ENCODE results near the gene ZNF14.
A peak's percentile ranks its signal among the peaks of the same experiment; 100 is the strongest.
"Not testable (repeated sequence)": the region's sequence is repeated elsewhere in the genome, so short reads cannot be mapped to it uniquely, and the experiment has no call there.

Gene ZNF14

GRCh38 chr19:19732579-19733501 is at the start of gene ZNF14:
Gene ZNF14 (minus strand): TSS chr19:19733112. CDS start chr19:19732958, 154 bp downstream.
- peak; percentile 91 for DNase-seq

- DNase-seq: not testable (repeated sequence)
These were observed 48.9 kb upstream of the ZNF14 start for GRCh38 chr19:19781791-19782190.

DNA sequence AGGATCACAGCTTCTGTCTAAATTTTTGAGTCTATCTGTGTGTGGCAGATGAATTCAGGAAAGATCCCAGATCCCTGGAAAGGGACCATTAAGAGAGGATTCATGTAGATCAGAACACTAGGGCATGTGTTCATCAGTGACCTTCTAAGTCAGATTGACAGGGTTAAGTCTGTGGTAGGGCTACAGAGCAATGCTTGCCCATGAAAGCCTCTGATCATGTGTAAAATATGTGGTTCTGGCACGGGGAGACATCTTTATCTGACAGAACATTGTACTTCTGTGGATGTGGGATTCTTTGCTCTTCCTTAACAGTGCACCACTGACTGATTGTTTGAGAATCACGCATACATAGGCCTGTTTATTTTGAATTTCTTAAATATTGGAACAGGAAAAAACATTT is 45.8 kb upstream of the ZNF14 start:
- DNase-seq: no peak

GRCh38 chr19:19777692-19778091 is 44.8 kb upstream of the ZNF14 start:
- DNase-seq: no peak

DNA sequence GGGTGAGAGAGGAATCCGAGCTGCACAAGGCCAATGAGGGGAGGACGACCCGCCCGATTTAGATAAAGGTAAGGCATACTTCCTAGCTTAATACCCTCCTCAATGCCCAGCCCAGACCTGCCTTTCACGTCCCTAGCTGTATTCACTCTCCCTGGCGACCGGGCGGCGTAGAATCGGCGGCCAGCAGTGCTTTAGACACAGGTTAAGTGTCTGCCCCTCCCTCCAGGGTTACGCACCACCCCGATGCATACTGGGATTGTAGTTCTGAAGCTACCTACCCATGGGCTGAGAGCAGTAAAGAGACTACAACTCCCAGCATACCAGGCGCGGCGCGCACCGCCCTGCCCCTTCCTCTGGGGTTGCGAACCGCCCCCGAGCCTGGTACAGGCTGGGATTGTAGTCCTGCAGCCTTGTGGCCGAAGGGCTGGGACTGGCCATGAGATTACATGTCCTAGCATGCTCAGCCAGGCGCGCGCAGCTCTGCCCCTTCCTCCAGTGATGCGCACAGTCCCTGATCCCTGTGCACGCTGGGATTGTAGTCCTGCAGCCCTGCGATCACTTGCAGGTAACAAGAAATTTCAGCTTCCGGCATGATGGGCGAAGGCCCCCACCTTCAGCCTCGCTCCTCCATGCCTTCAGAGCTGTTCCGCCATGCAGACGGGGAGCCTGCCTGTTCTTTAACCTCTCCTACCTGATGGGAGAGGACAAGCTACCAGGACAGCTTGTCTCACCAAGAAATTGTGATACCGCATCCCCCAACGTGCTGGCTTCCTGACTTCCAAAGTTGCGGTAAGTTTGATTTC is 43.5 kb upstream of the ZNF14 start:
- peak; percentile 96 for DNase-seq

- DNase-seq: no peak
These were observed 42.9 kb upstream of the ZNF14 start for GRCh38 chr19:19775891-19776205.

GRCh38 chr19:19774354-19775033 is 41.6 kb upstream of the ZNF14 start:
- no peak for DNase-seq

DNA sequence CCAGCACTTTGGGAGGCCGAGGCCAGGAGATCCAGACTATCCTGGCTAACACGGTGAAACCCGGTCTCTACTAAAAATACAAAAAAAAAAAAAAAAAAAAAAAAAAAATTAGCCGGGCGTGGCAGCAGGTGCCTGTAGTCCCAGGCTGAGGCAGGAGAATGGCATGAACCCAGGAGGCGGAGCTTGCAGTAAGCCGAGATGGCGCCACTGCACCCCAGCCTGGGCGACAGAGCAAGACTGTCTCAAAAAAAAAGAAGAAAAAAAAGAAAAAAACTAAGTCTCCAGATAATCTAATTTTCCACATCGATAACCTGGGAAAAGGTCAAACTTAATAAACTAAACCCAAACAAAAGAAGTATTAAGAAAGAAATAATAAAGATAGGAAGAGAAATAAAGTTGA is 39.1 kb upstream of the ZNF14 start:
- DNase-seq: not testable (repeated sequence)

DNA sequence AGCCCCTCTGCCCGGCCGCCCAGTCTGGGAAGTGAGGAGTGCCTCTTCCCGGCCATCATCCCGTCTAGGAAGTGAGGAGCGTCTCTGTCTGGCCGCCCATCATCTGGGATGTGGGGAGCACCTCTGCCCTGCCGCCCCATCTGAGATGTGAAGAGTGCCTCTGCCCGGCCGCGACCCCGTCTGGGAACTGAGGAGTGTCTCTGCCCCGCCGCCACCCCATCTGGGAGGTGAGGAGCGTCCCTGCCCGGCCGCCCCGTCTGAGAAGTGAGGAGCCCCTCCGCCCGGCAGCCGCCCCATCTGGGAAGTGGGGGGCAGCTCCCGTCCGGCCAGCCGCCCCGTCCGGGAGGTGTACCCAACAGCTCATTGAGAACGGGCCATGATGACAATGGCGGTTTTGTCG is 37.1 kb upstream of the ZNF14 start:
- not testable (repeated sequence) for DNase-seq

GRCh38 chr19:19758164-19758563 is 25.3 kb upstream of the ZNF14 start:
- DNase-seq: no peak

DNA sequence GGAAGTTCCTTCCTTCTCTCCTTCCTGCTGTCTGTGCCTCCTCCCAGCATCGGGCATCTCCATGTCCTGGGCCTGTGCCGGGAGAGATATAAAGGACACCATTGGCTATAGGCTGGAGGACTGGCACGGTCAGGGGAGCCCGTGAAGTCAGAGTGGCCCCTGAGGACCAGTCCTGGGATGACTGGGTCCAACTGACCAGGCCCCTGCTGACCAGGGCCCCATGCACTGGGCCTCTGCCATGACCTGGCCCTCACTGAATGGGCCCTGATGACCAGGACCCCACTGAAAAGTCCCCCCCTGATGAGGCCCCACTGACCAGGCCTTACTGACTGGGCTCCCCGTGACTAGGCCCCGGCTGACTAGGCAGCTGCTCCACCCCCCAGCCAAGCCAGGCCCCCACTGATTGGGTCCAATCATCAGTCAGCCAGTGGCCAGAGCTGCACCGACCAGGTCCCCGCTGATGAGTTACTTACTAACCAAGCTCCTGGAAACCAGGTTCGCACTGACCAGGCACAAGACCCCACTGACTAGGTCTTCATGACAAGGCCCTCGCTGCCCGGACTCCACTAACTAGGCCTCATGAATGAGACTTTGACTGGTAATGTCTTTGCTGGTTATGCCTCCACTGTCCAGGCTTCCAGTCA is 20.0 kb upstream of the ZNF14 start:
- DNase-seq: no peak

GRCh38 chr19:19751846-19752245 is 18.9 kb upstream of the ZNF14 start:
- no peak for DNase-seq

- no peak for DNase-seq
These were observed 18.2 kb upstream of the ZNF14 start for GRCh38 chr19:19750842-19751790.

DNA sequence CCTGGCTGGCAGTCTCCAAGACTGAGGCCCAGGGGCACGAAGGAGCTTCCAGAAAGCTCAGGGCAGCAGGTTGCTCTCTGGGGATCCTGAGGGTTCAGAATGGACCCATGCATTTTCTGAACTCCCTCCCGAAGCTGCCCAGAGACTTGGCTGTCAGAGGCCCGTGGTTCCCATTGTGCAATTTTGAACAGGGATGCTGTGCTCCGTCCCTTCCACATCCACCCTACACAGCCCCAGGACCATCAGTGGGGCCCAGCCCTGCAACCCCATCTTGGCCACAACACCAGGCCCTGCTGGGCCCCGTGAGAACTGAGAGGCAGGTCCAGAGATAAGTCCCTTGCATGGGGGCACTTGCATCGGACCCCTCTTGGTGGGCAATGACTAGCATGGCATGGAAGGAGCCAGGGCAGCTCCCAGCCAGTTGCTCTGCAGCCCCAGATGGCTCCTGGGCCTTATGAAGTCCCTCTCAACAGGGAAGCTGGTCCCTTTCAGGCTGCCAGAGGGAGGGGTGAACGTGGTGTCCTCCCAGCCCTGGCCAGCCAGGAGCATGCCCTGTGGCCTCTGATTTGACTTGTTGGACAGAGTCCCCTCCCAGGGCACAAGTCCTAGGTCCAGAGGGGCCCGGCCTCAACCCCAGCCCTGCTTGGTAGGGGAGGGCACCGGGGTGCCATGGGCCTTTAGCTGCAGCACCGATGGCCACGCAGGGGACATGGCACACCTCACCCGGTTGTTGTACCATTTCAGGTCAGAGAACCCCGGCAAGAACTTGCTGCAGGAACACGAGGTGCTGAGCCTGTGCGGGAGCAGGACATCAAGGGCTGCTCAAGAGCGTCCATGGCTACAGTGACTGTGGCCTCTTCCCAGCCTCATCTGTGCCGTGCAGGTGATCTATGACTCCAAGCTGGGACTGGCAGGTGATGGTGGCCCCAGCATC is 17.3 kb upstream of the ZNF14 start:
- DNase-seq: no peak

DNA sequence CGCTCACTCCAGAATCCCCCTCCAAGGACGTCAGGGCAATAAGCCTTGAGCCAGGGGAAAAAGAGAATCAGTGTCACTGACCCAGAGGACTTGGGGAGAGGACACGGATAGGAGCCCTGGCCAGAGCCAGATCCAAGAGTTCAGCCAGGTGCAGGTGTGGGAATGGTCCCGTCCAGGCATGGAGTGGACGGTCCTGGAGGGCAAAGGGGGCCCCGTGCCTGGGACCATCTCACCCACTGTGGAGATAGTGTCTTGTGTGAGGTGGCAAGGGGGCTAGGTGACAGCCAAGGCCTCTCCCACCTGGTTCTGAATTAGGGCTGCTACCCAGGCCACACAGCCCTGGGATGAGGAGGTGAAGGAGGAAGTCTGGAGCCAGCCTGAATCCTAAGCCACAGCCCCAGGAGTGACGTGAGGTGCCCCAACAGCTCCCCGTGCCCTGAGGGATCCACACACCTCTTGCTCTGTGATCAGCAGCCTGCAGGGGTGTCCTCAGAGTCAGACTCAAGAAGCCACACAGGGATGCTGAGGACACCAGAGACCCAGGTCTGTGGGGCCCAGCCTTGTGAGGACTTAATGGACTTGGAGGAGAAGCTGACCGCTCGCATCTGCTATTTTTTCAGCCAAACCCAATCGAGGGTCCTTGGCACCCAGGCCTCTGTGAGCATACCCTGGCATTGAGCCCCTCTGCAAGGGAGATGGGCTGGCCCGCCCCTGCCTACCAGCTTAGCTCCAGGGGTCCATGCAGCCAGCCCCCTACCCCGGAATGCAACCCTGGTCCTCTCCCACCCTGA is 16.4 kb upstream of the ZNF14 start:
- DNase-seq: no peak

GRCh38 chr19:19748249-19748938 is 15.5 kb upstream of the ZNF14 start:
- no peak for DNase-seq

DNA sequence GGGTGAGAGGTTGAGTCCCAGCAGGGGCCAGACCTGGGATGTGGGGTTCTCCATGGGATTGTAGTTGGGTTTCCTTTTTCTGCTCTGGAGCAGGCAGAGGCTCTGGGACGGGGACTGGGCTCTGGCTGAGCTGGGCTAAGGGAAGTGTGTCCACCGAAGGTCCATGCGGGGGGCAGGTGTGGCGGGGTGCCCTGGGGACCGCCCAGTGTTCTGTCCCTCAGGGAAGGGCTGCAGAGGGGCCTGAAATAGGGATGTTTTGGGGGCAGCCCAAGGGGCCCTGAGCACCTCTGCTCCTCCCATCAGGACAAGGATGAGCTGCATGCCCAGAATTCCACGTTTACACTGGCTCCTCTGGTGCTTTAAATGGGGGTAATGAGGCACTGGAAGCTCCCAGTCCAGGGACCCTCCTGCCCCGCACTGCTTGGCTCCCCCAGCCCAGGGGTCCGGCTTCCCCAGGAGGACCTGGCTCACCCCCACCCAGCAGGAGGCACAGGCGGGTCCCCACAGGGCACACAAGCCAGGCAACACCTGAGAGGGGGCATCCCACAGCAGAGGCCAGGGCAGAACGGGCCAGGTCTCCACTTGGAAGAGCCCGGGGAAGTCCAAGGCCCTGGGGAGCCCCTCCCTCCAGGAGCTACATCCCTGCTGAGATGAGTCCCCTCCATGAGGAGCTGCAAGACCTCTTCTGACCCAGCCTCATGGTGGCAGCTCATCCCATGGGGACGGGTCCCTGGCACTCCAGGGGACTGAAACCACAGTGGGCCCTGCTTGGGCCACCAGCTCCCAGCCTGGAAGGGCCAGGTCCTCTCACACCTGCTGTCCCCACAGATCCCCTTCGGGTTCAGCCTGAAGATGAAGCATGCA is 14.7 kb upstream of the ZNF14 start:
- no peak for DNase-seq
